Osteocyte (in vitro differentiated cells): Measurements from ENCODE around the gene STK25. TPM values are rescaled to one million over a fixed set of nuclear protein-coding genes. Genes with fewer than 3 reads are reported as not detected.

ENCODE experiments used
- DNase-seq: peaks from one replicate; pipeline ENCODE4 v3.0.0; 2021; ENCODE audit warnings: mixed read lengths; ENCODE audit not compliant: unreplicated experiment; ENCODE audit errors: extremely low spot score
- H3K27ac Mint-ChIP-seq: one replicate; pipeline ENCODE4 v1.8.0; 2021; ENCODE audit warnings: mild to moderate bottlenecking, mixed read lengths; ENCODE audit not compliant: unreplicated experiment
- H3K27me3 Mint-ChIP-seq: one replicate; pipeline ENCODE4 v1.8.0; 2021; ENCODE audit warnings: mixed read lengths; ENCODE audit not compliant: unreplicated experiment
- H3K36me3 Mint-ChIP-seq: one replicate; pipeline ENCODE4 v1.8.0; 2021; ENCODE audit warnings: mixed read lengths; ENCODE audit not compliant: unreplicated experiment
- H3K4me1 Mint-ChIP-seq: one replicate; pipeline ENCODE4 v1.8.0; 2021; ENCODE audit warnings: mixed read lengths; ENCODE audit not compliant: unreplicated experiment
- H3K4me3 Mint-ChIP-seq: one replicate; pipeline ENCODE4 v1.8.0; 2021; ENCODE audit warnings: mild to moderate bottlenecking, moderate library complexity, mixed read lengths; ENCODE audit not compliant: unreplicated experiment
- H3K9me3 Mint-ChIP-seq: one replicate; pipeline ENCODE4 v1.8.0; 2021; ENCODE audit warnings: mixed read lengths; ENCODE audit not compliant: unreplicated experiment
- total RNA-seq: library from RNA; stranded (reverse); gene quantifications from 2 replicates; pipeline ENCODE4 v1.2.1, GENCODE V29; 2021
- TF ChIP-seq, protein P1 (sequence below): fragments of 200-600 bp; sonication (generic); IDR thresholded peaks from 2 replicates; pipeline ENCODE4 v1.5.0; 2021; ENCODE audit warnings: antibody characterized with exemption, mild to moderate bottlenecking, moderate library complexity

STK25 gene
- total RNA-seq, 1 donor from 2014 or later, result 206 TPM

DNA sequence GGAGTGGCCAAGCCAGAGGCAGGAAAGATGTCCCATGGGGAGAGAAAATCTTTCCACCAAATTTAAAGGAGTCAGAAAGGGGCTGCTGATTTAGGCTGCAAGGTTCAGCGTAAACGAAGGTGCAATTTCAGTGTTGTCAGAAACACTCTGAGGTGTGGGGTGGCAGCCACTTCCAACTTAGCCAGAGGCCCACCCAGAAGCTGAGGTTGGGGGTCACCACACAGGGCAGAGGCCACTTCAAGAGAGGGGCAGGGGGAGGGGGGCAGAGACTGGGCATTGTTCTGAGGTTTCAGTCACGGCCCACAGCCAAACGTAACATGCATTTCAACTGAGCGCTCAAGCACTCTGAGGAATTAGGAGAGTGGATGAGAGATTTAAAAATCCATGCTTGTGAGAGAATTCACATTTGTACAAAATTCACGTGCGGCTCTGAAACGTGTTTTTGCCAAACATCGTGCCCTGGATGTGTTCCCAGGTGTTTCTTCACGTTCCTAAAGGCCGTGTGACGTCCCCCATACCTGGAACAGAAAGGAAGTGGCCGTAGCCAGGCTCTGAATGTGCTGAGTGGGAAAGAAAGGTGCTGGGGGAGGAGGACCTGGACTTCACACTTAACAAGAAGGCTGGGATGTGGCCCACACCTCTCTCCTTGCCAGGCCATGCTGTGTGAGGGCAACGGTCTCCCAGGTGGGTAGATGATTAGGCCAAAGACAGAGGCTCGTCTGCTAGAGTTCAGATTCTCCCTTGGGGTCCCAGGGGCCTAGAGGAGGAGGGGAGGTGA is 30.6 kb upstream of the STK25 start:
- Mint-ChIP-seq H3K36me3 (no peaks in the 10 kb centered on the region), H3K27me3 (no peaks in the 10 kb centered on the region), H3K9me3 (no peaks in the 10 kb centered on the region), H3K27ac (no peak overlapping the region), H3K4me3 (no peak overlapping the region), H3K4me1 (peaks cover 12% of the 10 kb centered on the region)
- TF ChIP-seq, protein P1, sequence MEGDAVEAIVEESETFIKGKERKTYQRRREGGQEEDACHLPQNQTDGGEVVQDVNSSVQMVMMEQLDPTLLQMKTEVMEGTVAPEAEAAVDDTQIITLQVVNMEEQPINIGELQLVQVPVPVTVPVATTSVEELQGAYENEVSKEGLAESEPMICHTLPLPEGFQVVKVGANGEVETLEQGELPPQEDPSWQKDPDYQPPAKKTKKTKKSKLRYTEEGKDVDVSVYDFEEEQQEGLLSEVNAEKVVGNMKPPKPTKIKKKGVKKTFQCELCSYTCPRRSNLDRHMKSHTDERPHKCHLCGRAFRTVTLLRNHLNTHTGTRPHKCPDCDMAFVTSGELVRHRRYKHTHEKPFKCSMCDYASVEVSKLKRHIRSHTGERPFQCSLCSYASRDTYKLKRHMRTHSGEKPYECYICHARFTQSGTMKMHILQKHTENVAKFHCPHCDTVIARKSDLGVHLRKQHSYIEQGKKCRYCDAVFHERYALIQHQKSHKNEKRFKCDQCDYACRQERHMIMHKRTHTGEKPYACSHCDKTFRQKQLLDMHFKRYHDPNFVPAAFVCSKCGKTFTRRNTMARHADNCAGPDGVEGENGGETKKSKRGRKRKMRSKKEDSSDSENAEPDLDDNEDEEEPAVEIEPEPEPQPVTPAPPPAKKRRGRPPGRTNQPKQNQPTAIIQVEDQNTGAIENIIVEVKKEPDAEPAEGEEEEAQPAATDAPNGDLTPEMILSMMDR, result no peak
- no peak for DNase-seq

DNA sequence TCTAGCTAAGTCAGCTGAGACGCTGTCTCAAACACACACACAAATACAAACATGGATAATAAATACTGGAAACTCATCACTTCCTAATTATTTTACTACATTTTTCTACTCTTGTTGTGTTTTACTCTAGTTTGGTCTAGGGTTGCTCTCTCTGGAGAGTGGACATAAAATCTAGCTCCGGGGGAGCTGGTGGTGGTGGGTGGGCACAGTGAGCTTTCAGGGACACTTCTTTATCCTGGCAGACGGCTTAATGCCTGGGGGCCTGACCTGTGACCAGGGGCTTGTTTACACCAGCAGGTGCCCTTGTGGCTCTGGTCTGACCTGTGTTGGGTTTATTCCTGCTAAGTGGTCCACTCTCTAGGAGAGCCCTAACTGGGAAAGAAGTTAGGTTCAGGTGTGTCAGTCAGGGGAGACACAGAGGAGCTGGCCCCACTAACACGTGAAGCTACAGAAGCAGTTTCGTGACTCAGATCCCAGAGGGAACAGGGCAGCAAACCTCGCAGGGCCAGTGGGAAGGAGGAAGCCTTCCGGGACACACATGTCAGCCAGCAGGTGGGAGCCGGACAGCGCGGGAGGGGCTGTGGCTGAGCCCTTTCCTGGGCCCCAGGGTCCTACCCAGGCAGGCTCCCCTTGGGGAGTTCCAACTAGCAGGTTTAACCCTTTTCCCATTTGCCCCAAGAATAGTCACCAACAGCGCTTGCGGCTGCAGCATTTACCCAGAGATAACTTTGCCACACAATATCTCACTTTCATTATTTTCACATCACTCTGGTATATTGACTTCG is 27.7 kb upstream of the STK25 start:
- H3K4me3 Mint-ChIP-seq, result no peak overlapping the region
- TF ChIP-seq, protein P1, result no peak
- no peaks in the 10 kb centered on the region for H3K36me3 Mint-ChIP-seq
- no peak for DNase-seq
- no peak overlapping the region for H3K27ac Mint-ChIP-seq
- no peaks in the 10 kb centered on the region for H3K9me3 Mint-ChIP-seq
- H3K4me1 Mint-ChIP-seq, result peaks cover 10% of the 10 kb centered on the region
- peaks cover 2% of the 10 kb centered on the region for H3K27me3 Mint-ChIP-seq

DNA sequence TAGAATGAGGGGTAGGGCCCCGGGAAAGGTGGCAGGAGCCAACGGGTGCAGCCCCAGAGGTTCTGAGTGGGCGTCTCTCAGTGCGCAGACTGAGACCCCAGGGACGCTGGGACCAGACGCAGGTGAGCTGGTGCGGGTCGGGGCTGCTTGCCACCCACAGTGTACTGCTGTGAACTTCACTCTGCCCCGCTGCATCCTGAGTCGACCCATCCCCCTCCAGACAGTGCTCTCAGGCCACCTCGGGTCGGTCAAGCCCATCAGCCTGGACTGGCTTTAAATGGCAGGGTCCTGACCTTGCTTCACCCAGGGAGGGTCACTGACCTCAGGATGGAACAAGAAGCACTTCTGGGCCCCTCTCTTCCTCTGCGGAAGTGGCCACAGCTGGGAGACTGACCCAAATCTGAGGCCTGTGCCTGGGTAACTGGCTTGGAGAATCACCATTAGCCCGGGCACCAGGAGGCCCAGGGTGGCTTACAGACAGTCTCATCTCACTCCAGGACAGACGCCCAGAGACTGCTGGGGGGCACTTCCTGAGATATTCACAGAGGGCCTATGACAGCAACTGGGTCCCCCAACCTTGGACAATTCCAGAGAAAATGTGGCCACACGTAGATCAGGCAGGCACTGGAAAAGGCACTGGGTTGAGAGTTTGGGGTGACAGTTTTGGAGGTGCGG is 26.5 kb upstream of the STK25 start:
- Mint-ChIP-seq H3K27me3 (peaks cover 5% of the 10 kb centered on the region), H3K9me3 (no peaks in the 10 kb centered on the region), H3K4me1 (peaks cover 6% of the 10 kb centered on the region), H3K4me3 (no peak overlapping the region), H3K36me3 (no peaks in the 10 kb centered on the region), H3K27ac (no peak overlapping the region)
- TF ChIP-seq, protein P1, result no peak
- no peak for DNase-seq

DNA sequence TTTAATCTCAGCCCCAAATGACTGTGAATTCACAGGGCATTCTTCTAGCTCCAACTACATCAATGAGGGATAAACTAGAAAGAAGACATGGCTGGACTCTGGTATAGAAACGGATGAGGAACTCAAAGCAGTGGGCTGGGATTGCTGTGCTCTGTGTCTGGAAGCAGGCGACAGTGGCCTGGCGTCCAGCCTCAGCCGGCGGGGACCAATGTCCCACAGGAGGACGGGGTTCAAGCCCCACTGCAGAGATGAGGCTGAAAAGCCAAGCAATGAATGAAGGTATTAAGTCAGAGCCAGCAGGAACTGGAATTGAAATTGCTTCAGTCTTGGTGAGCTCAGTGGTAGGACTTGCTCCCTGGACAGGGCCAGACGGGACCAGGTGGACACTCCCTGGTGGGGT is 25.9 kb upstream of the STK25 start:
- TF ChIP-seq, protein P1, result no peak
- Mint-ChIP-seq H3K4me3 (no peak overlapping the region), H3K36me3 (no peaks in the 10 kb centered on the region), H3K27me3 (peaks cover 5% of the 10 kb centered on the region), H3K9me3 (no peaks in the 10 kb centered on the region), H3K4me1 (peaks cover 6% of the 10 kb centered on the region), H3K27ac (no peak overlapping the region)
- DNase-seq, result no peak
